Activated T-helper 17 cell treated with anti-CD3 and anti-CD28 coated beads, Interleukin-2, amount 50 U/mL, for 72 hours (primary cell): ENCODE results near the gene MYMX. TPM values are rescaled to one million over a fixed set of nuclear protein-coding genes. Genes with fewer than 3 reads are reported as not detected.
"Not testable (repeated sequence)": the region's sequence is repeated elsewhere in the genome, so short reads cannot be mapped to it uniquely, and the experiment has no call there.

Experiments used
- ATAC-seq: fragments of 150-1000 bp; cut with Tn5 transposase; replicated peaks from 2 replicates; pipeline ENCODE4 v1.10.0; 2021; ENCODE audit warnings: mild to moderate bottlenecking, moderate library complexity
- H3K27ac Mint-ChIP-seq: one replicate; pipeline ENCODE4 v1.8.0; 2022; ENCODE audit warnings: mixed read lengths
- H3K27me3 Mint-ChIP-seq: one replicate; pipeline ENCODE4 v1.8.0; 2022; ENCODE audit warnings: mixed read lengths
- H3K36me3 Mint-ChIP-seq: one replicate; pipeline ENCODE4 v1.8.0; 2022; ENCODE audit warnings: low read depth, mild to moderate bottlenecking, mixed read lengths
- H3K4me1 Mint-ChIP-seq: one replicate; pipeline ENCODE4 v1.8.0; 2022; ENCODE audit warnings: mixed read lengths
- H3K4me3 Mint-ChIP-seq: one replicate; pipeline ENCODE4 v1.8.0; 2022; ENCODE audit warnings: mild to moderate bottlenecking, mixed read lengths
- H3K9me3 Mint-ChIP-seq: one replicate; pipeline ENCODE4 v1.8.0; 2022; ENCODE audit warnings: mixed read lengths
- total RNA-seq, 2 donors: library from RNA; stranded (reverse); gene quantifications; one replicate each; pipeline ENCODE4 v1.2.3, GENCODE V29; 2022

The MYMX gene
- total RNA-seq, 2 donors from 2014 or later: not detected

DNA sequence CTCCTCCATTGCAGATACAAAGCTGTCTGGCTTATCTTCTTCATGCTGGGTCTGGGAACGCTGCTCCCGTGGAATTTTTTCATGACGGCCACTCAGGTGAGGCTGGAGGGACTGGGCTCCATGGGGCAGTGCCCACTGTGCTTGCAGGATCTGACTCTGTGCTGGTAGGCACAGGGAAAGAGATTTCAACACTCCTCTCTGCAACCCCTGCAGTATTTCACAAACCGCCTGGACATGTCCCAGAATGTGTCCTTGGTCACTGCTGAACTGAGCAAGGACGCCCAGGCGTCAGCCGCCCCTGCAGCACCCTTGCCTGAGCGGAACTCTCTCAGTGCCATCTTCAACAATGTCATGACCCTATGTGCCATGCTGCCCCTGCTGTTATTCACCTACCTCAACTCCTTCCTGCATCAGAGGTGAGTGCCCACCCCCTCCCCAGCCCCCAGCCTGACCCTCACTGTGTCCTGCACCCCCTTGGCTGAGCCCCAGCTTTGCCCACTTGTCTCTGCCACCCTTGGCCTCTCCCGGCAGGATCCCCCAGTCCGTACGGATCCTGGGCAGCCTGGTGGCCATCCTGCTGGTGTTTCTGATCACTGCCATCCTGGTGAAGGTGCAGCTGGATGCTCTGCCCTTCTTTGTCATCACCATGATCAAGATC, 12.8 kb downstream of the MYMX start:
- no peak overlapping the region for H3K4me3 Mint-ChIP-seq
- no peaks in the 10 kb centered on the region for H3K27me3 Mint-ChIP-seq
- no peak for ATAC-seq
- no peak overlapping the region for H3K27ac Mint-ChIP-seq
- H3K4me1 Mint-ChIP-seq: peaks cover 5% of the 10 kb centered on the region
- peaks cover 62% of the 10 kb centered on the region for H3K36me3 Mint-ChIP-seq
- H3K9me3 Mint-ChIP-seq: no peaks in the 10 kb centered on the region

DNA sequence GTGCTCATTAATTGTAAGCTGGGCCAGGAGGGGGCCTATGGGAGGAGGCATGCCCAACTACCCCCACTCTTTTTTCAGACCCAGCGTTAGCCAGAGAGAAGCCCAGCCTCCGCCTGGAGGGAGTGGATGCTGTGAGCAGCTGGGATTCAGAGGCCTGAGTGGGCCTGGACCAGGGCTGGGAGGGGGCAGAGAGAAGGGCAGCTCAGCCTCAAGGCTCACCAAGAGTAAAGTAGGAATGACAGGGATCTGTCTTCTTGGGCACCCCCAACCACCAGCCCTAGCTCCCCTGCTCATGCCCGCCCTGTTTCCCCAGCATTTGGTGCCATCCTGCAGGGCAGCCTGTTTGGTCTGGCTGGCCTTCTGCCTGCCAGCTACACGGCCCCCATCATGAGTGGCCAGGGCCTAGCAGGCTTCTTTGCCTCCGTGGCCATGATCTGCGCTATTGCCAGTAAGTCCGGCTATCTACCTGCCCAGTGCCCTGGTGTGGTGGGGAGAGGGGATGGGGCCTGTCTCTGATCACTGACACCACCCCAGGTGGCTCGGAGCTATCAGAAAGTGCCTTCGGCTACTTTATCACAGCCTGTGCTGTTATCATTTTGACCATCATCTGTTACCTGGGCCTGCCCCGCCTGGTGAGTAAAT, 13.4 kb downstream of the MYMX start:
- H3K4me1 Mint-ChIP-seq: no peaks in the 10 kb centered on the region
- H3K4me3 Mint-ChIP-seq: no peak overlapping the region
- H3K27me3 Mint-ChIP-seq: no peaks in the 10 kb centered on the region
- H3K36me3 Mint-ChIP-seq: peaks cover 57% of the 10 kb centered on the region
- no peak overlapping the region for H3K27ac Mint-ChIP-seq
- no peak for ATAC-seq
- H3K9me3 Mint-ChIP-seq: no peaks in the 10 kb centered on the region

DNA sequence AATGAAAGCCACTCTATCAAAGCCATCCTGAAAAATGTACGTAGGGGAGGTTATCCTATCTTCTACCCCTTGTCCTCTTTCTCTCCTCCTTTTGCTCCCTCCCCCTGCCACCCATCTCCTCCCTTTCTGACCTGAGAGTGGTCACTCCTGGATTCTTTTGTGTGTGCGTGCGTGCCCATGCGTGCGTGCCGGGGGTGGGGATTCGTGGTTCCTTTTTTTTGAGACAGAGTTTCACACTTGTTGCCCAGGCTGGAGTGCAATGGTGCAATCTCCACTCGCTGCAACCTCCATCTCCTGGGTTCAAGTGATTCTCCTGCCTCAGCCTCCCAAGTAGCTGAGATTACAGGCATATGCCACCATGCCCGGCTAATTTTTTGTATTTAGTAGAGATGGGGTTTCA, 14.7 kb downstream of the MYMX start:
- peaks cover 57% of the 10 kb centered on the region for H3K36me3 Mint-ChIP-seq

GRCh38 chr6:44232676-44233566, 16.2 kb downstream of the MYMX start:
- H3K27ac Mint-ChIP-seq: peak overlapping the region; percentile 65
- peaks cover 57% of the 10 kb centered on the region for H3K36me3 Mint-ChIP-seq
- ATAC-seq: no peak
- H3K27me3 Mint-ChIP-seq: no peaks in the 10 kb centered on the region
- H3K4me1 Mint-ChIP-seq: no peaks in the 10 kb centered on the region
- no peak overlapping the region for H3K4me3 Mint-ChIP-seq
- no peaks in the 10 kb centered on the region for H3K9me3 Mint-ChIP-seq

More for the DNA sequence above, 14.7 kb downstream of the MYMX start:
- H3K27me3 Mint-ChIP-seq, H3K27ac Mint-ChIP-seq, H3K4me3 Mint-ChIP-seq, H3K9me3 Mint-ChIP-seq, H3K4me1 Mint-ChIP-seq, ATAC-seq: not testable (repeated sequence)

DNA sequence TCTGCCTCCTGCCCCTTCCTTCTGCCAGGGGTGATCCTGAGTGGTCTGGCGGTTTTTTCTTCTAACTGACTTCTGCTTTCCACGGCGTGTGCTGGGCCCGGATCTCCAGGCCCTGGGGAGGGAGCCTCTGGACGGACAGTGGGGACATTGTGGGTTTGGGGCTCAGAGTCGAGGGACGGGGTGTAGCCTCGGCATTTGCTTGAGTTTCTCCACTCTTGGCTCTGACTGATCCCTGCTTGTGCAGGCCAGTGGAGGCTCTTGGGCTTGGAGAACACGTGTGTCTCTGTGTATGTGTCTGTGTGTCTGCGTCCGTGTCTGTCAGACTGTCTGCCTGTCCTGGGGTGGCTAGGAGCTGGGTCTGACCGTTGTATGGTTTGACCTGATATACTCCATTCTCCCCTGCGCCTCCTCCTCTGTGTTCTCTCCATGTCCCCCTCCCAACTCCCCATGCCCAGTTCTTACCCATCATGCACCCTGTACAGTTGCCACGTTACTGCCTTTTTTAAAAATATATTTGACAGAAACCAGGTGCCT, 16.9 kb downstream of the MYMX start:
- Mint-ChIP-seq H3K27me3 (no peaks in the 10 kb centered on the region), H3K4me1 (peaks cover 5% of the 10 kb centered on the region), H3K9me3 (no peaks in the 10 kb centered on the region), H3K36me3 (peaks cover 56% of the 10 kb centered on the region), H3K27ac (peak overlapping the region; percentile 62), H3K4me3 (no peak overlapping the region)
- no peak for ATAC-seq

DNA sequence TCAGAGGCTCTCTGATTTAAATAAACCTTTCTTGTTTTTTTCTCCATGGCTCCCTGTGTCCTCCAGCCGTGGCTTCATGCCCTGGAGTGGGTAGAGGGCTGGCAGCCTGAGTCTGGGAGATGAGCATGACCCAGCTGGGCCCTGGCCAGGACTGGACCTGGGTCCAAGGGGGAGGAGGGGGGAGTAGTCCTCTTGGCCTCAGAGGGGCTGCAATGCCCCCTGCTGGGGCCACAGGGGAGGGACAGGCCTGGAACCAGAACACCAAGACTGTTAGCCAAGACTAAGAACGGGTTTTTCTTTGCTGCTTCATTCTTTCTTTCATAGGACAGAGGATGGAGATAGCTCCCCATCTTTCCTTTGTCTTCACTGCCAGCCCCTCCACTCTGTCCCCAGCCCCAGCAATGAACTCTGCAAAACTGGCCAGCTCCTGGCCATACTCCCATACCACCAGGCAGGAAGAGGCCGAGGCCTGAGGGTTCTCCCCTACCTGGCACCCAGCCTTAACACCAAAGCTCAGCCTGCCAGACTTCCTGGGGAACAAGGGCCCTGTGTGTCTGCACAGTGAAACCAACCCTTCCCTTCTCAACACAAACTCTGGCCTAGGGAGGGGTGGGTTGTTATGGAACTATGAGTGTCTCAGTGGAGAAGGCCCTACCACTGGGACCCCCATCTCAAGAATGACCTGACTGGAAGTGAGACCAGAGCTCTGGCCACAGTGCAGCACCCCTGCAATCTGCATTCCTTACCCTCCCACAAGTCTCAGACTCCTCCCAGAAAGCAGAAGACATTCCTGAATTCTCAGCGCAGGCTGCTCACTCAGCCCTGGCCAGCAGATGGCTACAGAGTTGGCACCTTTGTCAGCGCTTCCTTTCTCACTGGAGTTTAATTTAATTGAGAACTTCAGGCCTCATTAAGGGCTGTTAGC, 17.6 kb downstream of the MYMX start:
- Mint-ChIP-seq H3K27me3 (no peaks in the 10 kb centered on the region), H3K4me1 (peaks cover 6% of the 10 kb centered on the region), H3K27ac (peak overlapping the region; percentile 62), H3K4me3 (no peak overlapping the region), H3K36me3 (peaks cover 49% of the 10 kb centered on the region), H3K9me3 (no peaks in the 10 kb centered on the region)
- ATAC-seq: no peak

- Mint-ChIP-seq H3K36me3 (peaks cover 40% of the 10 kb centered on the region), H3K4me3 (no peak overlapping the region), H3K4me1 (peaks cover 6% of the 10 kb centered on the region), H3K27me3 (no peaks in the 10 kb centered on the region), H3K9me3 (no peaks in the 10 kb centered on the region), H3K27ac (peak overlapping the region; percentile 63)
- no peak for ATAC-seq
Observed at GRCh38 chr6:44235269-44235668, 18.5 kb downstream of the MYMX start.

- peak overlapping the region; percentile 67 for H3K4me3 Mint-ChIP-seq
- H3K36me3 Mint-ChIP-seq: peaks cover 33% of the 10 kb centered on the region
- no peak overlapping the region for H3K27ac Mint-ChIP-seq
- no peaks in the 10 kb centered on the region for H3K9me3 Mint-ChIP-seq
- no peak for ATAC-seq
- H3K4me1 Mint-ChIP-seq: peaks cover 6% of the 10 kb centered on the region
- no peaks in the 10 kb centered on the region for H3K27me3 Mint-ChIP-seq
Observed at GRCh38 chr6:44235891-44236516, 19.3 kb downstream of the MYMX start.

DNA sequence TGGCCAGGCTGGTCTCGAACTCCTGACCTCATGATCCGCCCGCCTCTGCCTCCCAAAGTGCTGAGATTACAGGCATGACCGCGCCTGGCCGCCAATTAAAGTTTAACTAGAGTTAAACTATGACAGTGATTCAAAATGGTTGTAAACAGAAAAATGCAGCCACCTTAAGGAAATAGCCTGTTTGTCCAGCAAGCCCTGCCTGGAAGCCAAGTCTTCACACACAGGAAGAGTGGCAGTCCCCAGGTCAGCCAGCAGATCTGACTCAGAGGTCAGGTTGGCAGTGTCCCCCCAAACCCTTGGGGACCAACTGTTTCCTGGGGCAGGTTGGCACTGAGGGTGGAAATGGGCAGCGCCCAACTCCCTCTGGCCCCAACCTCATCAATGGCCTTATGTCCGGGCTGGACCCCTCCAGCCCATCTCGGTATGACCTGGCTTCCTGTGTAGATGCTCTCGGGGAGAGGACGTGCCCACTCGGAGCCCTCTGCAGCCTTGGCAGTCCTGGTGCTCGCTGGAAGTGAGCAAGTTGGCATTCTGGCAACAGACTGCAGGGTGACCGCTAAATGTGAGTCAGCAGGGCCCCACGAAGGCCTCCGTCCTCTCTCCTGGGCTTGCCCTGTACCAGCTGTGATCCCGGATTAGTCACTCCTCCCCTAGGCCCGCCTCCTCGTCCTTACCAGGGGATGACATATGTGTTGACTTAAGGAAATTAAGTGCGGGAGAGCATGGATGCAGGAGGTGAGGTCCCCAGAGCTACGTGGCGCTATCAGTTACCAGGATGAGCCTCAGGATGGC, 20.5 kb downstream of the MYMX start:
- peaks cover 21% of the 10 kb centered on the region for H3K36me3 Mint-ChIP-seq
- no peaks in the 10 kb centered on the region for H3K27me3 Mint-ChIP-seq
- peaks cover 6% of the 10 kb centered on the region for H3K4me1 Mint-ChIP-seq
- peak; percentile 91 for ATAC-seq
- H3K27ac Mint-ChIP-seq: peak overlapping the region; percentile 92
- H3K9me3 Mint-ChIP-seq: no peaks in the 10 kb centered on the region
- H3K4me3 Mint-ChIP-seq: peak overlapping the region; percentile 67

GRCh38 chr6:44237813-44238433, 21.2 kb downstream of the MYMX start:
- peaks cover 6% of the 10 kb centered on the region for H3K4me1 Mint-ChIP-seq
- no peaks in the 10 kb centered on the region for H3K9me3 Mint-ChIP-seq
- no peaks in the 10 kb centered on the region for H3K27me3 Mint-ChIP-seq
- H3K4me3 Mint-ChIP-seq: peak overlapping the region; percentile 67
- H3K36me3 Mint-ChIP-seq: peaks cover 14% of the 10 kb centered on the region
- ATAC-seq: peak; percentile 74
- peak overlapping the region; percentile 92 for H3K27ac Mint-ChIP-seq

- Mint-ChIP-seq H3K9me3 (no peaks in the 10 kb centered on the region), H3K4me1 (peaks cover 6% of the 10 kb centered on the region)
Observed at GRCh38 chr6:44238687-44239350, 22.1 kb downstream of the MYMX start.

DNA sequence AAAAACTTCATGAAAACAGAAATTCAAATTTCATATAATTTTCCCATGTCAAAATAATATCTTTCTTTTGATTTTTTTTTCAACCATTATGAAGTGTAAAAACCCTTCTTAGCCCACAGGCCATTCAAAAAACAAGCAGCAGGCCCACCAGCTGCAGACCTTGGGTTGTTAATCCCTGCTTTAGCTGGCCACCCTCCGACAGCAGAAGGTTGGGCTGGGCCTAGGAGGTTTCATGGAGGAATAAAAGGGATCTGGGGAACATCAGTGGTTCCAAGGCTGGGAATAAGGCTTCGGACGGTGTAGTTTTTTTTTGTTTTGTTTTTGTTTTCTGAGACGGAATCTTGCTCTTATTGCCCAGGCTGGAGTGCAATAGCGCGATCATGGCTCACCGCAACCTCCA, 26.6 kb downstream of the MYMX start:
- ATAC-seq: no peak
- peaks cover 21% of the 10 kb centered on the region for H3K36me3 Mint-ChIP-seq
- H3K9me3 Mint-ChIP-seq: no peaks in the 10 kb centered on the region
- H3K4me1 Mint-ChIP-seq: peaks cover 10% of the 10 kb centered on the region
- no peaks in the 10 kb centered on the region for H3K27me3 Mint-ChIP-seq
- no peak overlapping the region for H3K27ac Mint-ChIP-seq
- H3K4me3 Mint-ChIP-seq: no peak overlapping the region

More at GRCh38 chr6:44238687-44239350, 22.1 kb downstream of the MYMX start:
- peaks cover 5% of the 10 kb centered on the region for H3K36me3 Mint-ChIP-seq
- peak overlapping the region; percentile 67 for H3K4me3 Mint-ChIP-seq
- no peak for ATAC-seq
- no peaks in the 10 kb centered on the region for H3K27me3 Mint-ChIP-seq
- peak overlapping the region; percentile 92 for H3K27ac Mint-ChIP-seq
